ENCODE measurements around the gene ECI1. TPM values are rescaled to one million over a fixed set of nuclear protein-coding genes. Genes with fewer than 3 reads are reported as not detected.
A peak's percentile ranks its signal among the peaks of the same experiment; 100 is the strongest.

ECI1 gene
- total and polyA plus RNA-seq, 2 of the 13 experiments (the other 11 are each of a cell fraction or from before 2014, with no cell fraction given): 82.0 to 102 TPM

- TF ChIP-seq, protein P1, sequence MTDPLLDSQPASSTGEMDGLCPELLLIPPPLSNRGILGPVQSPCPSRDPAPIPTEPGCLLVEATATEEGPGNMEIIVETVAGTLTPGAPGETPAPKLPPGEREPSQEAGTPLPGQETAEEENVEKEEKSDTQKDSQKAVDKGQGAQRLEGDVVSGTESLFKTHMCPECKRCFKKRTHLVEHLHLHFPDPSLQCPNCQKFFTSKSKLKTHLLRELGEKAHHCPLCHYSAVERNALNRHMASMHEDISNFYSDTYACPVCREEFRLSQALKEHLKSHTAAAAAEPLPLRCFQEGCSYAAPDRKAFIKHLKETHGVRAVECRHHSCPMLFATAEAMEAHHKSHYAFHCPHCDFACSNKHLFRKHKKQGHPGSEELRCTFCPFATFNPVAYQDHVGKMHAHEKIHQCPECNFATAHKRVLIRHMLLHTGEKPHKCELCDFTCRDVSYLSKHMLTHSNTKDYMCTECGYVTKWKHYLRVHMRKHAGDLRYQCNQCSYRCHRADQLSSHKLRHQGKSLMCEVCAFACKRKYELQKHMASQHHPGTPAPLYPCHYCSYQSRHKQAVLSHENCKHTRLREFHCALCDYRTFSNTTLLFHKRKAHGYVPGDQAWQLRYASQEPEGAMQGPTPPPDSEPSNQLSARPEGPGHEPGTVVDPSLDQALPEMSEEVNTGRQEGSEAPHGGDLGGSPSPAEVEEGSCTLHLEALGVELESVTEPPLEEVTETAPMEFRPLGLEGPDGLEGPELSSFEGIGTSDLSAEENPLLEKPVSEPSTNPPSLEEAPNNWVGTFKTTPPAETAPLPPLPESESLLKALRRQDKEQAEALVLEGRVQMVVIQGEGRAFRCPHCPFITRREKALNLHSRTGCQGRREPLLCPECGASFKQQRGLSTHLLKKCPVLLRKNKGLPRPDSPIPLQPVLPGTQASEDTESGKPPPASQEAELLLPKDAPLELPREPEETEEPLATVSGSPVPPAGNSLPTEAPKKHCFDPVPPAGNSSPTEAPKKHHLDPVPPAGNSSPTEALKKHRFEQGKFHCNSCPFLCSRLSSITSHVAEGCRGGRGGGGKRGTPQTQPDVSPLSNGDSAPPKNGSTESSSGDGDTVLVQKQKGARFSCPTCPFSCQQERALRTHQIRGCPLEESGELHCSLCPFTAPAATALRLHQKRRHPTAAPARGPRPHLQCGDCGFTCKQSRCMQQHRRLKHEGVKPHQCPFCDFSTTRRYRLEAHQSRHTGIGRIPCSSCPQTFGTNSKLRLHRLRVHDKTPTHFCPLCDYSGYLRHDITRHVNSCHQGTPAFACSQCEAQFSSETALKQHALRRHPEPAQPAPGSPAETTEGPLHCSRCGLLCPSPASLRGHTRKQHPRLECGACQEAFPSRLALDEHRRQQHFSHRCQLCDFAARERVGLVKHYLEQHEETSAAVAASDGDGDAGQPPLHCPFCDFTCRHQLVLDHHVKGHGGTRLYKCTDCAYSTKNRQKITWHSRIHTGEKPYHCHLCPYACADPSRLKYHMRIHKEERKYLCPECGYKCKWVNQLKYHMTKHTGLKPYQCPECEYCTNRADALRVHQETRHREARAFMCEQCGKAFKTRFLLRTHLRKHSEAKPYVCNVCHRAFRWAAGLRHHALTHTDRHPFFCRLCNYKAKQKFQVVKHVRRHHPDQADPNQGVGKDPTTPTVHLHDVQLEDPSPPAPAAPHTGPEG (CRISPR knock-in tag; IDR thresholded peaks at IDR 0.05): no peak
- TF ChIP-seq RBAK (CRISPR knock-in tag; IDR thresholded peaks at IDR 0.05): no peak
- no peak for TF ChIP-seq ZNF652 (CRISPR knock-in tag; IDR thresholded peaks at IDR 0.05; ENCODE audit: borderline replicate concordance, low read depth)
Measured at GRCh38 chr16:2194852-2195321, 56.5 kb downstream of the ECI1 start (continued).

- intact Hi-C loops (cut with micrococcal nuclease; ENCODE audit: unreplicated experiment) (no loop called here), in situ Hi-C loops (cut with HindIII; ENCODE audit: extremely low pct_ligation_motif_present, low pct_unique_long_range_greater_than_20kb) (no loop called here)
- no peak overlapping the region for H3K27ac ChIP-seq (ENCODE audit: extremely low read length, insufficient read depth, low read length)
- H4K20me1 ChIP-seq (ENCODE audit: insufficient read depth, low read length): no peaks in the 10 kb centered on the region
- peak overlapping the region; percentile 16; the same call in 1 of the 2 replicates for H3K4me2 ChIP-seq (ENCODE audit: low read depth, low read length)
- BruUV-seq (replicated peaks): no TSS peak
- ChIA-PET POLR2A (interaction anchor here (0.8 to 2.9 kb wide), 9 partner anchors 10 to 57 kb away, joined by 3 to 19 read pairs (median 4); partner anchors contain the start of genes E4F1, ECI1, PGP and TRAF7), CTCF (ENCODE audit: low intra/inter-chr PET ratio, low total read pairs) (interaction anchor here (1.6 kb wide), 1 partner anchor 57 kb away, joined by 6 read pairs; the partner anchor contains the start of gene ECI1)
- H3K36me3 ChIP-seq (replicated peaks in 1 of 2; ENCODE audit: control insufficient read depth in 1 of 2, insufficient read depth in 2 of 2, low read length in 2 of 2): no peaks in the 10 kb centered on the region
- ATAC-seq: no peak
- H3K4me3 ChIP-seq (replicated peaks in 1 of 3; ENCODE audit: insufficient read depth in 1 of 3, low read depth in 2 of 3, low read length in 3 of 3): no peak overlapping the region; a peak in 1 of 6 replicates
- FAIRE-seq: no peak
- H3K4me1 ChIP-seq (ENCODE audit: insufficient read depth, low read length): peaks cover 60% of the 10 kb centered on the region
- no peak for DNase-seq (ENCODE audit: low spot score)
- no peak overlapping the region for H2AFZ ChIP-seq (ENCODE audit: low read length)
- H3K27me3 ChIP-seq (ENCODE audit: control insufficient read depth in 1 of 2, insufficient read depth in 2 of 2, low read length in 2 of 2): peaks cover 2 to 28% of the 10 kb centered on the region in 2 experiments; a peak in 3 of 5 replicates
- 36% methylated on average over 11 of the region's 16 CpGs for WGBS (ENCODE audit: low lambda C conversion rate)
- no peaks in the 10 kb centered on the region for H3K9me3 ChIP-seq (ENCODE audit: low read length)
- H3K79me2 ChIP-seq (ENCODE audit: insufficient read depth, low read length): no peaks in the 10 kb centered on the region
- H3K9ac ChIP-seq (ENCODE audit: insufficient read depth, low read depth, low read length): no peak overlapping the region
- no peak for TF ChIP-seq TOE1 (CRISPR knock-in tag; IDR thresholded peaks at IDR 0.05)
- no peak for TF ChIP-seq TCF7L2 (IDR thresholded peaks at IDR 0.05; ENCODE audit: low read depth, low read length)
- TF ChIP-seq HINFP (CRISPR knock-in tag; IDR thresholded peaks at IDR 0.05; ENCODE audit: low read depth): no peak
- no peak for TF ChIP-seq ZSCAN5A (CRISPR knock-in tag; IDR thresholded peaks at IDR 0.05; ENCODE audit: borderline replicate concordance)
- no peak for TF ChIP-seq SRSF1 (optimal IDR thresholded peaks at IDR 0.05; ENCODE audit: low read depth, low read length)
- TF ChIP-seq E2F1 (CRISPR knock-in tag; IDR thresholded peaks at IDR 0.05): no peak
- no peak for TF ChIP-seq AKAP8 (CRISPR knock-in tag; IDR thresholded peaks at IDR 0.05)
- peak; percentile 63 for TF ChIP-seq RFX1 (IDR thresholded peaks at IDR 0.05)
Measured at GRCh38 chr16:2194166-2194834, 57.1 kb downstream of the ECI1 start.

Data from HepG2 (cell line).